GM10847 (cell line): ENCODE results near the gene EFNA5.

ENCODE experiments used
- POLR2A ChIP-seq: IDR thresholded peaks from 2 replicates; pipeline ENCODE4 v1.6.1; 2011; ENCODE audit not compliant: insufficient read length; ENCODE audit errors: extremely low read depth

EFNA5 gene

DNA sequence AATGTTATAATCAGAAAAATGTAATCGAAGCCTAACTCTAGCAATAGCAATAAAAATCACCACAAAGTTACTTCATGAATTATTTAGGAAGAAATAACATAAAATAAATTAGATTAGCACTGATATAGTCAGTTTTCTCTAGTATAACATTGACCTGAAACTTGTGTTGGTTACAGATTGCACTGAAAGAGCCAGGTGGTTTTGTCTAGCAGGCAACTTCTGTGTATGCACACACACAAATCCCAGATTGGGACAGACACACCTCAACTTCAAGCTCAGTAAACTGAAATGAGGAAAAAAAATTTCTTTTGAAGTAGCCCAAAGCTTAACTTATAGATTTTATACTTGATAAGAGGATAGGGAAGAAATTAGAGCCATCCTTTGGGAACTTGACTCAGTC, 129.3 kb downstream of the EFNA5 start:
- TF ChIP-seq POLR2A: no peak

DNA sequence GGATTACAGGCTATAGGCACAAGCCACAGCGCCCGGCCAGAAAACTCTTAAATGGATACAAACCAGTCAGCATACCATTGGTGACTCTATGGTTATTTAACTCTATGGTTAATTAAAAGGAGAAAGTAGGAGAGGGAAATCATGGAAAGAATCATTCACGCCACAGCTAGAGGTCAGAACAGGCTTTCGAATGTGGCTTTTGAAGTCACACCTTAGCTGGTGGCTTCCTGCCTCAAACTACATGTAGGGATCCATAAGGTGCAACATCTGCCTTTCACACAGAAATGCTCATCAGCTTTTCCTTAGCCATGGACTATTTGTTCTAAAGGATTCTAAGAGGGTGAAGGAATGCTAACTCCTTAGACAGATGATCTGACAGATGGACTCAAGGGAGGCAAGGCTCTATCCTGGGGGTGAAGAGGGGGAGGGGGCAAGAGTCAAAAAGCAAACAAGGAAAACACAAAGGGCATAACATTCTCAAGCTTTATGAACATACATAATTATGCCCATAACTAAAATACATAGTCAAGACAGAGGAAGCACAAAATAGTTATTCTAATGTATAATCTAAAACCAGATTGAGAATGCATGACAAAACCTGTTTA, 130.9 kb downstream of the EFNA5 start:
- no peak for TF ChIP-seq POLR2A

DNA sequence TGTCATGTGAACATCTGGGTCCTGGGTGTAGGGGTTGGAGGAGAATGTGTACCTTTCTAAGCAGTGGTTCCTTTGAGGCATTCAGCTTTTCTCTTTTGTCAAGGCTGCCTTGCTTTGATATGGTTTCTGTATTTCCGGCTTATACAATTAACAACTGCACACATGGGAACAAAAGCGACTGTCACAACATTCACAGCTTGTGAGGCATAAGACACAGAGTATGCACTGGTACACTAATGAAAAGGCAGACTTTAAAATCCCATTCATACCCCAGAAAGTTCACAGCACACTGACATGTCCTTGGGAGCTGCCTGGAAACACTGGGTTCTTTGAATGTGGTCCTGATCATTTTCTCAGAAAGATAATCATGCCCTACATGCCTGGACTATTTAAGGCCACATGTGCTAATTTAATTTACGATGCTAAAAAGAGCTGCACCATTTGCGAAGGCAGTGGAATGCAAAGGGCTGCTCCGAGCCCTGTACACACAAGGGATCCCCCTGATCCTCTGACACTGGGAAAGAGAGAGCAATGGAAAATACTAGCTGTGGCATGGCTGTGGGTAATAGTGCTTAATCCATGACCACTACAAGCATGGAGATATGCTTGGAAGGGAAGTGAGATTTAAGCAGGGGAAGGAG, 131.8 kb downstream of the EFNA5 start:
- no peak for TF ChIP-seq POLR2A

DNA sequence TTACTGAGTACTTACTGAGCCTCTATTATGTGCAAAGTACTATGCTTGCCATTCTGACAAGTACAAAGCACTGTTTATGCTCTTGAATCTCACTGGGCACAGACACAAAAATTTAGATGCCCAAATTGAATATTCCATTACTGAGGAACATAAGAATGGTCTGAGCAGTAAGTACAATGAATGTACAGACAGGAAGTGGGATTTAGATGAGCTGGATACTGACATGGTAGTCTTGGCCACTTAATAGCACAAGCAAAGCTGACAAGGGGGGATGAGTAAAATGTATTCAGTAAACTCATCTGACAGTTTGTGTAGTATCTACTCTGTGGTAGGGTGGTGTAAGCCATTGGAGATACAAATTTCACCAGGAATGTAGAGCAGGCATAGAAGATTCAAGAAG, 132.4 kb downstream of the EFNA5 start:
- TF ChIP-seq POLR2A: no peak

DNA sequence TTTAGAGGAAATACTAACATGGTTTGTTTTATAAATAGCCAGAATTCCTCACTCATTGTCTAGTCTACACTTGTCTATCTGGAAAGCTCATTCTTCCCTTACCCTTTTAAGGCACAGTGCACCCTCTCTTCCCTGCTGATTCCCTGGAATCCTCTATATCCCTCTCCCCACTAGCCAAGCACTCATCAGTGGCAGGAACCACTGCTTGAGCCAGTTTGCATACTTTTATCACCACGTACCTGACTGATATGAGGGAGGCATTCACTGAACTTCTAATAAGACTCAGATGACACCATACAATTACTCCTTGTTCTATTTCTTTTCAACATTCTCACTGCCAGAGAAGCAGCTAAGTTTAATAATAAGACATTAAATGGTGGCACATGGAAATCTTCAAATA, 134.9 kb downstream of the EFNA5 start:
- no peak for TF ChIP-seq POLR2A

DNA sequence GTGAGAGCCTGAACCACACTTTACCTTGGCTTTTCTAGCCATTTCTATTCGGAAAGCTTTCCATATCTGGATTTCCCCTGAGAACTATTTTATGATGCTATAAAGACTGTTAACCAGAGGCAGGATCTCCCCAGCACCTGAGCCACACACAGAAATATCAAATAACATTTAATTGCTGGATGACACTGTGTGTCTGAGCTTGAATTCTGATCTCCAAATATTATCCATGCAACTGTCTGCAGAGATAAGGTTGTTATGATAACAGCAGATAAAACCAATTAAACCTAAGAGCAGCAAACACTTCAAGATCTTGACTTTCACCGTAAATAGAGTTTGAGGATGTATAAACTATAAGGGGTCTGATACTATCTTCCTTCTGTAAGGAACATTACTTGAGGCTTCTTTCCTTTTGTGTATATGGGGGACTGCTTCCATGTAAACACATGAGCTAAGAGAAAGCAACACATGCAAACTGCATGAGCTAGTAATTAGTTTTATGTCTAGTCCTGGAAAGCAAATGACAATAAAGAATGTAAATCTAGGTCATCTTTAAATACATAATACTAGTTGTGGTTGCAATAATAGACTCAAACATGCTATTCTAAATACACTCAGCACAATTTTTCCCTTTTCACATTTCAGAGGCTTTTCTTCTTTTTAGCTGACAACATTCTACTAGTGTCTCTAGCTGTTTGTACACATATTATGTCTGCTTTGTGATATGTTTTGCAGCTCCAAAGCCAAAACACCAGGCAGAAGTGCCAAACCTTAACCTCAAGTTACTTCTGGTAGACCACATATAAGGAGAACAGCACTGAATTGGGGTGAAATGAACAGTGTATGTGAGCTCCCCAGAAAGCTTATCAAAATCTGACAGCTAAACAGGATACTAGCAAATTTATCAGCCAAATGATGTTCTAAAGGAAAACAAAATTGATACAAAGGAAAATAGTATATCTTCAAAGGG, 136.5 kb downstream of the EFNA5 start:
- TF ChIP-seq POLR2A: no peak

DNA sequence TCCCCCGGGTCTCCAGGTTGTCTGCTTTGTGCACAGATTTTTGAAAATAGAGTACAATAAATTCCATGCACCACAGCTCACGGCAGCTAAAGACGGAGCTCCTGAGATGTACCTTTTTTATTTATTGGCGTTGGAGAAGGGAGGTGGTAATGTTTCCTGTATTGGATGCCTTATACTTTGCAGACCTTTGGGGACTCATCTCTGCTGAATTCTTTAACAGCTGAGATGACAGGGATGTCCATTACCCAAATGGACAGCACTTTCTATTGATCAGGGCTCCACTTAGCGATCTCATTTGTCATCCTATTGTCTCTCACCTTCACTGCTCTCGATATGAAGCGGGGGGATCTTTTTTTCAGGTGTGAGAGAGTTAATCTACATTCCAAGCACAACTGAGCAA, 137.8 kb downstream of the EFNA5 start:
- no peak for TF ChIP-seq POLR2A

DNA sequence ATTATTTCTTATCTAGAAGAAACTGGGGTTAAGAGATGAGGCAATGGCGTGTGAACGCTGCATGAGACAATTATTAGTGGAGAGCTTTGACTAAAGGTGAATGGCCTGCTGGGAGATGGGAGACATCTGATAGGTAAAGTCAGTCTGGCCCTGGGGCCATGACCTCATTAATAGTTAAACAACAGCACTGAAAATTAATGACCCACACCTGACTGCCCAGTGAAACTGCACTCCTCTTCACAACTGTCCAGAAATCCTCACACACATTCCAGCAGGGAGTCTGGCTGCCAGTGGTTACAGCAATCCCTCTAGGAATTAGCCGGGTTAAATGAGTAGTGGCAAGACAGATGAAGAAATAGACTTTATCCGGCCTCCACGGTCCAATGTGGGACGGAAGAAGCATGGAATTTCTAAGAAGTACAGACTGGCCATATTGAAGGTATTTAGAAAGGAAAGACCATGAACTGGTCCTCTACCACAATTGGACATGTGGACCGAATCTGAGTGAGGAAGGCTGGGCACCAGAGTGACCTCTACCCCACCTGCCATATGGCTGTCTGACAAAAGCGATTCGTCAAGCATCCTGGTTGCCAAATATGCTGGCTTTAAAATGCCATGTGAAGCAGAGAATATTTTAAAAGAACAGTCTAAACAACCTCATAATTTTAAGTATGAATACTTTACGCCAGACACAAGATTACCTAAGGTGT, 138.4 kb downstream of the EFNA5 start:
- TF ChIP-seq POLR2A: no peak

DNA sequence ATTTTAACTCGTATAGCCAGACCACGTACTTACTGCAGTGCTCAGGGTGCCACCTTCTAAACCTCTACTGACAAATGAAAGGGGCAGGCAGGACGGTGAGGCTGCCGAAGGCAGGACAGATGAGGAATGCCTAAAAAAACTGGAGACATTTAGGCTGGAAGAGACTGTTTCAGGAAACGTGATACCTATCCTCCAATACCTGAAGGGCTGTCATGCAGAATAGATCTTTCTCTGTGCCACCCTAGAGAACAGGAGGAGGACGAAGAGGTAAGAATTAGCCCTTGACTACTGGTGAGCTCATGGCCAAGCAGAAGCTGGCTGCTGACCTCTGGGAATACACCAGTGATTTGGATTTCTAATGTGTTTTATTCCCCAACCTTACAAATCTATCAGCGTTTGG, 139.4 kb downstream of the EFNA5 start:
- TF ChIP-seq POLR2A: no peak

DNA sequence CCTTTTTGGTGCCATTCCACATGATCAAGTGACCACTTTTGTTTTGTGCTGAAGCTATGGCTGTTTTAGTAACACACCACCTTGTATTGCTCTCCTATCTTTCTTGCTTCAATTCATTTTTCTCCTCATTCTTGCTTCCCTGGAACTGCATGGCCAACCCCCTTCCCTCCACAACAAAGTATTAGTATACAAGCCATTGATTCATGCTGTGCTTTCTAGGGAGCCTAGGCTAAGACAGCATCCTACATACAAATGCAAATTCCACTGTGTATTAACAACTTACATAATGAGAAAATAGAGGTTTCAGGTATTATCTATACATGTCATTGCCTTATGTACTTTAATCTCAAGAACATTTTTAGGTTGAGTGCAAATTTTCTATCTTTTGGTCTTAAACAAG, 141.1 kb downstream of the EFNA5 start:
- TF ChIP-seq POLR2A: no peak

DNA sequence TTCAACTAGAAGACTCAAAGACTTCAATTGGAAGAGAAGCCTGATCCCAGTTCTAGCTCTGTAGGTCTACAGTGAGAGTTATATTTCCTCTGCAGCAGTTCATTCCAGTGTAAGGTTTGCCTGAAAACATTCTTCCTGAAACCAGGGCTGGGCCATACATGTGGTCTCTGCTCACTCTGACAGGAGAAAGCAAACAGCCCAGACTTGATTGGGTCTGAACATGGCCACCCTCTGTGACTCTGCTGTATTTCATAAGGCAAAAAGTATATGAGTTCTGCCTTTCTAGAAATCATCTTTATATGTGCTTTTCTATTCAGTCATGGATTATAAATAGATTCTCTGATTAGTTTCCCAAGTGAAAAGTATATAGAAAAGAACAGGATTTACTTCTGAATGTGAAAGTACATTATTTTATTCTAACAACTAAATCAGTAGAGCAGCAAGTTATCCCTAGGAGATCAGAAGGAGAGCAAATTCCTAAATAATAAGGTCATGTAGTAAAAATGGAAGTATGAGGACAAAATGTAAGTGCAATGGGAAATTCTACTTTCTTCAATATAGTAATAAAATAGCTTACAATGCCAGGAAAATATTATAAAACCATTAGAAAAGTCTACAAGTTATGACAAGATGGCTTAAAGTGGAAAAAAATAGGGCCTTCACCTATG, 144.3 kb downstream of the EFNA5 start:
- no peak for TF ChIP-seq POLR2A

DNA sequence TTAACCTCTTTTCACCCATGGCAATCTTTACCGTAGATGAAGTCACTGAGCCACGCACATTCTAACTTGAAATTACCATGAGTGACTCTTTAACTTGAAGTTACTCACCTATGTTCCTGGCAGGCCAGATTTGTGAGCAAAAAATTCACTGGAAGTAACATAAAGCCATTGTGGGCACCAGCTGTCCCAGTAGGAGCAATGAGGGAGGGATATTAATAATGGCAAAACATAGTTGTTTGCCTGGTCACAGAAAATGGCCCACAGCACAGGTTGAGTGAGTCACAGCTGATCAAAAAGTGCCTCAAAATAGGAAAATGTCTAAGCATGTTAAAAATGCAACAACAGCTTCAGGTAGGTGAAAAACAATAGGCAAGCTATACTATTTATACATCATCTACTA, 146.6 kb downstream of the EFNA5 start:
- no peak for TF ChIP-seq POLR2A

DNA sequence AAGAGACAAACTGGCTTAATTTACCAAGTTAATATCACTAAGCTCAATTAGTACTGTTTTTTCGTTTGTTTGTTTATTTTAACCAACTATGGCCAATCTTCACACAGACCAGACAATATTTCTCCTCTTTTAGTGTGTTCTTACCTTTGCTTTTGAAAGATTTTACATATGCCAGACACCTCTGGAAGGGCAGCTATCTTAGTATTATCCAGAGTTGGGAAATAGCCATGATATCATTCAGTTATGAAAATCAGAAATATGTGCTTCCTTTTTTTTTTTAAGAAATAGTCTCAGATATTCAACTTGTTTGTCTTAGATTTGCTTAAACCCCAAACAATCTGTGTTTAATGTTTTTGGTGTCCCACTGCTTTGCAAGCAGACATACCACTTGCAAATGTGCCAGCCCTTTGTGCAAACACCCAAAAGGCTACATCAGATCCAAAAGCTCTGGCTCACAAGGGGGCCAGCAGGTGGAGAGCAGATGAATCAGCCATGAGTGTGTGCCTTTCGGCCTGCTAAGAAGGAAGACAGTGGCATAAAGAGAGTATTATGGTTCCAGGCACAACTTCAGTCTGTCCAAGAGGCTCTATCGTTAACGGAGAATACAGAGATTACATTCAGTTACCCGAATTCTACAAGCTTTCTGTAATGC, 147.6 kb downstream of the EFNA5 start:
- no peak for TF ChIP-seq POLR2A

DNA sequence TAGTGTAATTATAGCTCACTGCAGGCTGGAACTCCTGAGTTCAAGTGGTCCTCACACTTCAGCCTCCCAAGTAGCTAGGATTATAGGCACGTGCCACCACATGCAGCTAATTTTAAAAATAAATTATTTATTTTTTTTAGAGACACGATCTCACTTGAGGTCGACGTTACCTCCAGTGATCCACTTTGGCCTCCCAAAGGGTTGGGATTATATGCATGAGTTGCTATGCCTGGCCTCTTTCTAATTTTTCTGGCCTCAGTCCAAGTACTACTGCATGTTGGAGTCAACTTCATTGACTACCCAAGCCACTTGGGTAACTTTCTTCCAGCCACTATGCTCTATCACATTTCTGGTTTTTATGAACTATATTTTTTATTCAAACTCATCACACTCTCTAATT, 148.3 kb downstream of the EFNA5 start:
- no peak for TF ChIP-seq POLR2A
